ENCODE measurements around the gene EMX1.

The EMX1 gene

DNA sequence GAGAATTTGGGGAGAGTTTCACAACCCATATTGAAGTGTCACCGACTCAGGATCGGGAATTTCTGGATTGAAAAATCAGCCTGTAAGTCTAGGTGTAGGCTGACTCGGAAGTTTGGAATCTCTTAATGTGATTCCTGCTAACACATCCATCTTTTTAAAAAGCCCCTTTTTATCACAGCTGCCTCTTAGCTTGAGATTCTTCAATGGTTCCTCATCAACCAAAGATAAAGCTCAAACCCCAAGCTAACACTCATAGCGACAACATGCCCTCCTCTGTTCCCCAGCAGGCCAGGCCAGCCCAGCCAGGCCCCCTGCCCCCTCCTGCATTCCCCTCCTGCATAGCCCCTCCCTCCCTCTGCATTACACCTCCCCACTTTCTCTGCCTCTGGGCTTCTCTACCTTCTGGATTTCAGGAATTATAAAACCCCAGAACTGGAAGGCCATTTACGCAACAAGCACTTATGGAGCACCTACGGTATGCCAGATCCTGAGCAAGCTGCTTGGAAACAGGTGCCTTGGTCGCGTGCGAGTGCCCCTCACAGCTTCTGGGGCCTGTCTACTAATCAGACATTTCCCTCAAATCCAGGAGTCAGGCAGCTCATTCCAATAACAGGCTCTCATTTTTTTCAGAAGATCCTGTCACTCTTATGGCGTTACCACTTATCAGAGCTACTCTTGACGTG lies 63.4 kb downstream of the EMX1 start:
- DNase-seq (ENCODE audit: low read depth in 2 of 2), result no peak

DNA sequence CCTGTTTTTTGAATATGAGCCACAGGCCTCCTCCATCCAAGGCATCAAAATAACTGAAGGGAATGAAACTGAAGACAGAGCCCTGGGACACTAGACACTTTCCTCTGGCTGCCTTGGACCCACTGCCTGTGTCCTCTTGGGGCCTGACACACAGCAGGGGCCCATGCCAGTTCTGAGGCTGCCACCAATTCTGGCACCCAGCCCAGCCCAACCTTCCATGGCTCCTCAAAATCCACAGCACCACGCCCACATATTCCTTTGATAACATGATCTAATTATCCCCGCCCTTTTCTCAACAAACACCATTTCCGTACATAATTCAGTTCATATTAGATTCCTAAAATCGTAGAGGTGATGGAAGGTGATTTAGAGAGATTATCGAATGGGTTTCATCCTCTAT lies 64.2 kb downstream of the EMX1 start:
- DNase-seq (ENCODE audit: low read depth in 2 of 2), result no peak

DNA sequence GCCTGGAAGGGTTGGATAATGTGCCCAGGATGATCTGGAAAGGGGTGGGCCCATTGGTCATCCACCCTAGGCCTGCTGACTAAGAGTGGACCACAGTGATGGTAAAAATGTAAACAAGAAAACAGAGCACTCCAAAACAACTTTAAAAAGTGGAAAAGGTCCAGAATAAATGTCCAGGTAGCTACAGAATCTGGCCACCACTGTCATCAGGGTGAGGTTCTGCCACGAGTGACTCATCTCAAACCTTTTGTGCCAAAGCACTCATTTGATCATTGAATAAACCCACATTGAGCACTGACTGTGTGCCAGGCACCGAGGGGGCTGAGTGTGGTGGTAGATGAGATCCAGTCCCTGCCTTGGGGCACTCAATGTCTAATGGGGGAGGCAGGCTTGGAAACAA lies 64.9 kb downstream of the EMX1 start:
- DNase-seq (ENCODE audit: low read depth in 2 of 2), result no peak

DNA sequence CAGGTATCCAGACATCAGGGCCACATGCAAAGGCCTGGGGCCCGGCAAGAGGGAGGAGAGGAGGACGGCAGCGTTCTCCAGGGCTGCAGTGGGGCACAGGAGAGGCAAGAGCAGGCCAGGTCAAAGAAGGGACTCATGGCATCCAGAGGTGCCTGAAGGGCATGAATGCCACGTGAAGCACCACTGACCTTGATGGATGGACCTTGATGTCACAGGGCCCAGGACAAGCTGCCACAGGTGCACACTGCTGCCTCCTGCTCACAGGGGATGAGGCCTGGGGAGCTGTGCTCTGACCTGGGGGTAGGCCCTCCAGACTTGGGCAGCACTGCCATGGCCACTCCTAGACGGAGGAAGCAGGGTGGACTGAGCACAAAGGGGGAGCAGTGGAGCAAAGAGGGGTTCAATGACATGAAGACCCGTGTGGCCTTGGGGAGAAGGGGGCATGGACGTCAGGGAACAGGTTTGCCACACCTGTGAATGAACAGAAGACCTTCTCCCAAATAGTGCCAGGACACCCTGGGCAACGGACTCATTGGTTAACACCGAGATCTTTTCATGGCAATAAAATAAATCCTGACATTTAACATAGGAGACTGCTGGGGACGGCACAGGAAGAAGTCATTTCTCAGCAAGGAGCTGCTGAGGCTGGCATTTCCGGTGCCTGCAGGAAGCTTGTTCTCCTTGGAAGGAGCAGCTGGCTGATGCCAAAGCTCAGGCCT lies 65.6 kb downstream of the EMX1 start:
- DNase-seq (ENCODE audit: low read depth in 2 of 2), result no peak

DNA sequence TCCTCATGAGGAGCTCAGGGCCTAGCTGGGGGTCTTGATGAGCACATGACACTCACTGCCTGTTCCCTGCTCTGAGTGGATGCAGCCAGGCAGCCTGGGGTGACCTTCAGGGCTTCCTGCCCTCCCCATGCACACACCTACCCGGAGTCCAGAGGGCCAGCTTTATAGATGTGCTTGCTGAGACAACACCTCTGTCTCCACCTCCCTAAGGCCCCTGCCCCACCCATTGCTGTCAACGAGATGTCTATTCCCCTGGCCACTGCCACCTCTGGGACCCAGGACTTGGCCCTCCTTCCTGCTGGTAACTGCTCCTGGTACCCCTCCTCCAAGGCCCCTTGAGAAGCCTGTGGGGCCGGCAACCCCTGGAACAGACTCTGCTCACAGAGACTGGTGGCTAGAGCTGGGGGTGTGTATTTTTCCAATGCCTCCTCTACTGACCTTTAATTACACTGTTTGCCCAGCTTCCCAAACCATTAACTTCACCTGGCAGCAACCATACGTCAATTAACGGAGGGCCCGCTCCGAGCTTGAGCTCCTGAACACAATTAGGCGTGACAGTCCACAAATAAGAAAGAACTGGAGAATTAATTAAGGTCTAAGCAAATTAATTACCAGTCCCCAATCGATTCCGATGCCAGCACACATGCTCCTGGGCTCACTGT lies 66.3 kb downstream of the EMX1 start:
- no peak for DNase-seq (ENCODE audit: low read depth in 2 of 2)

DNA sequence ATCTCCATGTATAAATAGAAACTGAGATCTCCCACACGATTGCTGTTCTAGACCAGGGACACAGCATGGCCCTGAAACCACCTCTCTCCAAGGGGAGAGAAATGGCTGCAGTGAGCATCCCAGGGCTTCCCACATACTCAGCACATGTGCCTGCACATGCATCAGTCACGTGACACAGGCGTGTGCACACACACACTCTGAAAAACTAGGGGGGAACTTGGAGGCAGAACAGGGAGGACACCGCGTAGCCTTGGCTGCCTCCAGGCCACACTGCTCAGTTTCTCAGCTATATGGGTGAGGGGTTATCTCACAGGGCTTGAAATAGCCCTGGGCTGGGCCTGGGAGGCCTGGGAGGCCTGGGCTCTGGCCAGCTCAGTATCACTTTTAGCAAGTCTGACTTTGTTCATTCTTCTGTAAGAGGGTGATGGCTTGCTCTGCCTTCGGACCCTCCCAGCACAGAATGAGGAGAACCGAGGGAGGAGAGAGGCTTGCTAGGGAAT lies 66.9 kb downstream of the EMX1 start:
- DNase-seq (ENCODE audit: low read depth in 2 of 2), result no peak

Measured in stimulated activated CD8-positive, alpha-beta memory T cell treated with anti-CD3 and anti-CD28 coated beads, Interleukin-15, amount 100 ng/mL, for 4 hours (primary cell).